Stimulated activated CD4-positive, alpha-beta T cell treated with anti-CD3 and anti-CD28 coated beads, Interleukin-1b, Interleukin-23, amount 100 ng/mL, for 1 hour (primary cell): ENCODE measurements around the gene CCDC167.

Source experiments
- DNase-seq, 2 donors: peaks; one replicate each; pipeline ENCODE4 v3.0.0-alpha.2; 2020; ENCODE audit warnings: low read depth in 2 of 2

CCDC167 gene

DNA sequence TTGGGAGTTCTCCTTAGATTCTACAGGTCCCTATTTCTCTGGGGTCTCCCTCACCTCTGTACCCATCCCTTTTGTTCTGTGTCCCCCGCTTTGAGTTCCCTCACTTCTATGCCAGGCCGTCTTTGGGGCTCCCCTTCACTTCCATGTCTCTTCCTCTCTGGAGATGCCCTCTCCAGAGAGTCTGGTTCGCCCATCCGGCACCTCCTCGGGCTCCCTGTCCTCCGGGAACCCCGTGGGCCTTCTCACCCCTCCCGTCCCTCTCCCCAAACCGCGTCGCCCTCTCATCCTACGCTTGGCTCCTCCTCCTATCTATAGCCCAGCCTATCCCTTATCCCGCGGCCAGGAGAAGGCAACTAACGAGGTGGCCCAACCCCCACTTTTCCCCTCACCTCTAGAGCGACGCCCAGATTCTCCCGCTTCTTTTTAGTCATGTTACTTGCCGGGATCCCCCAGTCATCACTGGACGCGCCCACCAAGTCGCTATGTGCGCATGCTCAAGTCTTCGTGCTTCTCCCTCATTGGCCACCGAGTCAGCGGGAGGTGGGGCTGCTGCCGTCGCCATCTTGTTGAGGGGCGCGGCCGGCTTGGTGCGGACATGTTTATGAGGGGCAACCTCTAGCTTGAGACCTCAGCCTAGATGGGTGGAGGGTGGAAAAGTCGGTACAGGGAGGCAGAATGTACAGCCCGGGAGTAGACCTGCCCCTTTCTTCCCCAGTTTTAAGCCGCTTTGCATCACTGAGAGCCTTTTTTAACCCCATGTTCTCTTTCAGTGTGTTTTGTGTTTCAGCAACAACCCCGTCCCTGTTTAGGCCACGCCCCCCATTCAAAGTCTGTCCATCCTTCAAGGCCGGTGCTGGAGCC lies at the start of gene CCDC167:
Gene CCDC167, minus strand, starts transcription at position 461 of the 861 bp plus-strand sequence. Its CDS starts 30 bp downstream, at position 431.
- peak; percentile 88 to 90 for DNase-seq

GRCh38 chr6:37549154-37549553 lies 49.5 kb upstream of the CCDC167 start:
- no peak for DNase-seq

DNA sequence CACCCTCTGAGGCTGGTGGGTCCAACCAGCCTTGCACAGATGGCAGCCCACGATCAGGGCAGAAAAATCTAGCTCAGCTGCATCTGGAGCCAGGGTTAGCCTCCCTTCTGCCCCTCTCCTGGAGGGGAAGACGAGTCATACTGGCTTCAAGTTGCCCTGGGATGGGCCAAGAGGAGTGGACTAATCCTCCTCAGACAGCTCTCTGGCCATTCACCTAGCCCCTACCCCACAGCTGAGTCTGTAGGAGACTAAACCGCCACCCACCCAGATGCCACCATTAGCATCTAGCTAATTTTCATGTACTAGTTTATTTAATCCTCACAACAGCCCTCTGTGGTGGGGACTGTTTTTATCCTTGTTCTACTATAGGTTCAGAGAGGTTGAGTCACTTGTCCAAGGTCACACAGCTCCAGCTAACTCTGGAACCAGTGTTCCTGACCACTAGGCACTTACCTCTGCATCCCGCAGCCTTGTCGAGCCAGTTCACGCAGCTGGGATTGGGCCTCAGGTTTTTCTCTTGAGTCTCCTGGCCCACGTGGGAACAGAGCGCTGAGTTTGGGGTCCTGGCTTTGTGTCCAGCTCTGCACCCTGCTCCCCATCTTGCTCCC lies 48.5 kb upstream of the CCDC167 start:
- no peak for DNase-seq

DNA sequence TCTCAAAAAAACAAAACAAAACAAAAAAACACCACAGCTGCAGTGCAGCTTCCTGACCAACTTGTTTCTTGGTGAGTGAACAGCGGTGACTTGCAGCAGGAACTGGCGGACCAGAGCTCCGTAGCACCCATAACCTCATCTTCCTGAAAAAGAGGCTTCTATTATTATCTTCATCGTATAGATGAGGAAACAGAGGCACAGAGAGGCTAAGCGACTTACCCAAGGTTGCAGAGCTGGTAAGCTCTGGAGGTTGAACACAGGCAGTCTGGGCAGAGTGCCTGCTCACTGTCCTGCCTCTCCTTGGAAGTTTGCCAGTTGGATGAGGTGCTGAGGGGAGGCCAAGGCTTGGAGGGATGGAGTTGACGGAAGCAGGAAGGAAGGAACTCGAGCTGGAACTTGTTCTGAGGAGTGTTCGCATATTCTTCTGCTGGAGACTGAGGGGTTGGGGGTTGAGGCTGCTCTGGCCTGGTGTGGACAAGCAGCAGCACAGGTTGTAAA lies 47.9 kb upstream of the CCDC167 start:
- DNase-seq: no peak

DNA sequence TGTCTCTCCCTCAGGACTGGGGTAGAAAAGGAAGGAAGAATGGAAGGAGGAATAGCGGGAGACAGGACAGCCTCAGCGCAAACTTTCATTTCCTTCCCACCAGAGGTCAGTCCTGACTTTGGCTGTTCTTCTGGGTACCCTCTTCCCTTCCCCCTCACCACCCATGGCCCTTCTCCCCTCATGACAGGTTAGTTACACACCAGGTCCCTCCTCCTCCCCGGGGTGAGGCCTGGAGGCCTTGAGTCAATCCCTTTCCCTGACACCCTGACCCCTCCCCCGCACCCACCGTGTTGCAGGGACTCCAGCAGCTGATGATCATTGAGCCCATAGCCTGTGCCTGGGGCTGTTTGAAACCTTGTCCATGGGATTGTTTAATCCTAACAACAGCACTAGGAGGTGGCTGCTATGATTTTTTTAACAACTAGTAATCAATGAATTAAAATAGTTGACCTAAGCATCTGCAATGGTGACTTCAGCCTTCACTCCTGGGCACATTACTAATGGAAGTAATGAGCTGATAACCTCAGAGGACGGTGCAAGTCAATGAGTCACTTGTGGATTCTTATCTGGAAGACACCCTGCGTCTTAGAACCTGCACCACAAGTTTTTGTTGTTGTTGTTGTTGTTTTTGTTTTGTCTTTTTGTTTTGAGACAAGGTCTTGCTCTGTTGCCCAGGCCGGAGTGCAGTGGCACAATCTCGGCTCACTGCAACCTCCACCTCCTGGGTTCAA lies 46.6 kb upstream of the CCDC167 start:
- DNase-seq: no peak

GRCh38 chr6:37544530-37544929 lies 44.8 kb upstream of the CCDC167 start:
- no peak for DNase-seq

DNA sequence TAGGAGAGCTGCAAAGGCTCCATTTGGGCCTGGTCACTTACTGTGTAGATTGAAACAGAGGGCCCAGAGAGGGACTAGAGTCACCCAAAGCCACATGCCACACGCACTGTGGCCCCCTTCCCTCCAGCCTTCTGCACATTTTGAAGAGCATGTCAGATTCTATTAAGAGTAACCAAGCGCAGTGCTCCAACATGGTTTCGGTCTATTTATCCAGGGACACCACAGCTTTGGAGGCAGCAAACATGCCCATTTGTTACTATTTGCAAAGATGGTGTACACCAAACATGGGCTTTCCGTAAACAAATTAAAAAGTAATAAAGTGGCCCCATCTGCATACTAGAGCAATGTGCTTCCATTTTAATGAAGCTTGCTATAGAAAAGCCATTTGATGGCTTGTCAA lies 43.7 kb upstream of the CCDC167 start:
- DNase-seq: no peak

GRCh38 chr6:37541346-37541745 lies 41.7 kb upstream of the CCDC167 start:
- DNase-seq: no peak

GRCh38 chr6:37540390-37540789 lies 40.7 kb upstream of the CCDC167 start:
- DNase-seq: no peak

GRCh38 chr6:37540029-37540352 lies 40.3 kb upstream of the CCDC167 start:
- DNase-seq: no peak

GRCh38 chr6:37539171-37540028 lies 39.7 kb upstream of the CCDC167 start:
- no peak for DNase-seq

DNA sequence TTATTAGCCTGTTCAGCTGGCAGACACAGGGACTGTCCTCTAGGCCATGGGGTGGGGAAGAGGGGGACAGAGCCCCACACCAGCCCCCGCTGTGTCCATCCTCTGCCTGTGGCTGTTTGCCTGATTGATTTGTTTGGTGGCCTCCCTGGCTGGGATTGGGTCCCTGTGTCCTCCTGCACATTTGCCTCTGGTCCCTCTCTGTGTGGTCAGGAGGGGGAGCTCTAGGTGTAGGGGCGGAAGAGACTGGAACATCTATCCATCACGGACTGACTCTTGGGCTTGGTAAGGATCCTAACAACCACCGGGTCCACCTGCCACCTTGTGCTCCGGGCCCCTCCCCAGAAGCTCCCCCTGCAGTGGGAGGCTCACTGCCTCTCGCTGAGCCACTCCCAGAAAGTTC lies 38.4 kb upstream of the CCDC167 start:
- DNase-seq: no peak

DNA sequence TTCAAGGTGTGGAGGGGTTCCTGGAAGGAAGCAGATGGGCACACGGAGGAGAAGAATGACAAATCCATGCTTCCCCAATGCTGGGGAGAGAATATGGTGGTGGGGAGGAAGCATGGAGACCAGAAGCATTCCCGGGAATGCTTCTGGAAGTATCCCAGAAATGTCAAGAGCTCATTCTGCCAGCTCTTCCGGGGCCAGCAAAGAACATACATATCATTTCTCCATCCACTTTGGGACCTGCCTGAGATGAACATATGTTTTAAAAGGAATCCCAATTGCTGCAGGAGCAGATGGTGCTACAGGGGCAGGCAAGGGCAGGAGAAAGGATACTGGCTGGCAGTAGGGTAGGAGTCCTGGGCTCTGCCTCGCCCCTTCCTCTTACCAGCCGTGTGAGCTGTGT lies 37.9 kb upstream of the CCDC167 start:
- no peak for DNase-seq

- no peak for DNase-seq
These were observed 36.9 kb upstream of the CCDC167 start for GRCh38 chr6:37536491-37537190.

- DNase-seq: no peak
These were observed 36.2 kb upstream of the CCDC167 start for GRCh38 chr6:37535759-37536490.

DNA sequence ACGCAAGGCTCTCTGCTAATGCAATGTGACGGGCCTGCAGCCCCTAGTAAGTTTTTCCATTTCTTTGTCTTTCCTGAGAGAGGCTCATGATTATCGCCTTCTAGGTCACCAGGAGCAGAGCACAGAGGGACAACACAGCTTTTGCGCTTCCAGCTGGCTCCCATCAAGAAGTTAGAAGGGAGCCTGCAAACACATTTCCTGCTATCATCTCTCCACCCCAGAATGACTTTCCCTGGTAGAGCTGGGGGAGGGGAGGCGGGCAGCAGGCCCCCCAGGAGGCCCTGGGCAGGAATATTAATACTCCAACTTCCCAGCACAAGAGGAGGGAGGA lies 35.7 kb upstream of the CCDC167 start:
- no peak for DNase-seq

- DNase-seq: no peak
These were observed 35.2 kb upstream of the CCDC167 start for GRCh38 chr6:37534893-37535292.

DNA sequence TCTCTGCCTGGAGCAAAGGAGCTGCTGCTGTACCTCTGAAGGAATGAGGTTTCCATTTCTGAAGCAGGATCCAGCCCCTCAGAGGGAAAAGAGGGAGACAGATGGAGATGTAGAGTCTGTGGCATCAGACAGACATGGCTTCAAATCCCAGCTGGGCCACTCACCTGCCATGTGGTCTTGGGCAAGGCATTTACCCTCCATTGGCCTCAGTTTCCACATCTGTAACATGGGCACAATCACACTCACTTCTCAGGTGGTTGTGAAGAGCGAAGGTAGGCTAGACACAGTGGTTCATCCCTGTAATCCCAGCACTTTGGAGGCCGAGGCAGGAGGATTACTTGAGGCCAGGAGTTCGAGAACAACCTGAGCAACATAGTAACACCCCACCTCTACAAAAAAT lies 32.4 kb upstream of the CCDC167 start:
- no peak for DNase-seq

DNA sequence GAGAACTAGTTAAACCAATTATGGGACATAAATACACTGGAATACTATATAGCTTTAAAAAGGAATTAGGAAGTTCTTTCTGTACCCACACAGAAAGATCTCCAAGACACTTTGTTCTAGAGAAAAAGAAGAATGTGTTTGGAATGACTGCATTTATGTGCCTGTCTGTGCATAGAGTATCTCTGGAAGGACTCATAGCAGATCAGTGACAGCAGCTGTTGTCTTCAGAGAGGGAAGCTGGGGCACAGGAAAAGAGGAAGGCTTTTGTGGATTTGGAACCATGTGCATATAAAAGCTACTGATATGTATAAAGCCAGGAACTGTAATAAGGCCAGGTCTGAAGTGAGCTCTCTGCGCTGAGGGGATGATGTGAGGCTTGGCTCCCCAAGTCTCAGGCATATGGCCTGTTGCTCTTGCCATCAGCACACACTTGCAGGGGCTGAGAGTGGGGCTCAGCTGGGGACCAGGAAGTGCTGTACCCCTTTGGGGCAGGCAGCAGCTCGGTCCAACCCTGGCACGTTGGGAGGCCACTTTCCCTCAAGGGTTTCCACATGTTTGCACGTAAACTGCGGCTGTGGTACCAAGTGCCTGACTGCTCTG lies 31.8 kb upstream of the CCDC167 start:
- no peak for DNase-seq

- DNase-seq: no peak
These were observed 31.3 kb upstream of the CCDC167 start for GRCh38 chr6:37531026-37531425.
